Measurements from ENCODE around the gene VAMP5.
A peak's percentile ranks its signal among the peaks of the same experiment; 100 is the strongest.
"Not testable (repeated sequence)": the region's sequence is repeated elsewhere in the genome, so short reads cannot be mapped to it uniquely, and the experiment has no call there.

The VAMP5 gene

GRCh38 chr2:85578243-85579180 lies 5.7 kb upstream of the VAMP5 start:
- DNase-seq, result peak in 10 of 42 donors; percentile 6 to 59 (median 37)
- intact Hi-C loops (cut with DNase I), result no loop called here

DNA sequence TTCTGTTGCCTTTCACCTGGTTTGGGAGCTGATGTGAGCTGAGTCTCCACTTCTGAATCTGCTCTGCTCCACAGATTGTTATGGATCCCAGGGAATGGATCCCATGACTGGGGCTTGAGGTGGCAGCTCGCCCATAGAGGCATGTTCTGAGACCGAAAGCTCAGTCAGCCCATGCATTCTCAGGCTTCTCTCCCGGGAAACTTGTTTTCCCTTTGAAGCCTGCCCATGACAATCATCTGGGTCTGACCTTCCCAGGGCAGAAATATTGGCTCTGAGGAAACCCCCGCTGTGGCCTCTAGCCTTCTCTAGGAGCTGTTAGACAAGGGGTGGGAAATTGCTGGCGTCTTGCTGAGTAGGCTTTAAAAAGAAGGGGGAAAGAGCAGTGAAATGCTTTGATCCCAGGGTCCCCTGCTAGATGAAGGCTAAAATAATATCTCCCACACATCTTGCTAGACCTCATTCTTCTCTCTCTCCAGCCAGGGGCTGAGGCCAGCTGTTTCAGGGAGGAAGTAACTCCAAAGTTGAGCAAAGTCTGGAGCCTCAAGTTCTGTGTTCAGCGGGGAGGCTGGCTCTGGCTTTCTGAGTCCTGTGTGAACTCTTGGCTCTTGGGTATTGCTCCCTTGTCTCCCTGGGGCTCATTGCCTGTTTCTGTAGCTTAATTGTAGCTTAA lies 4.8 kb upstream of the VAMP5 start:
- DNase-seq, result peak in 2 of 42 donors; percentile 26 to 31
- intact Hi-C loops (cut with DNase I), result no loop called here

DNA sequence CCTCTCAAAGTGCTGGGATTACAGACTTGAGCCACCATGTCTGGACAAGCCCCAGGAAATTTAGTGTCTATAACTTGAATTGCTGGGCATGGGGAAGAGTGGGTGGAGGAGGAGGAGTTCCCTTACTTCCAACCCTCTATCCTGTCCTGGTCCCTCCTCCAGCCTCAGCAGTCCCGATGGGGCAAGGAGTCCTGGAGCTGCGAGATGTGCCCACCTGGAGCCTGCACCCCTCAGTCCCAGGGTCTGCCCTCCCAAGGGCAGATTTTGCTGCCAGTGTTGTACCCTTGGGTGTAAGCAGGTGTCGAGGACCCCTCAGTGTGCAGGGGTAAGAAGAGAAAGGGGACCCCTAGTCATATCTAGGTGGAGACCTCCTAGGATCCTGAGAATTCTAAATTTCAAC lies 4.0 kb upstream of the VAMP5 start:
- intact Hi-C loops (cut with DNase I), result no loop called here
- no peak for DNase-seq

DNA sequence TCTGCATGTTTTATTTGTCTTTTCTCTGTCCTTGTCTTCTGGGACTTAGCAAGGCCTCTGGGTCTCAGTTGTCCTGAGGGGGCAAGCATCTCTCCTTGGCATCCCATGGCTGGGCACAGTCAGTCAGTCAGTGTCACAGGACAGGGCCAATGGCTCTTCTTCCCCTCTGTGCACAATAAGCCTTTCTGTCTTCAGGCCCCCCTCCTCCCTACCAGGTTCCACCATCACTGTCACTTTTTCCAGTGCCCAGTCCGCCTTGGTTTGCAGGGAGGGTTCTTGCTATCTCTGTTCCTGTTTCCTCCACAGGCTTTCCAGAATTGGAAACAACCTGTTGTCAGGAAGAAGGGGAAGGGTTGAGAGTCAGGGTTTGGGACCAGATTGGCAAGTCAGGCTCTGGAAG lies 1.7 kb upstream of the VAMP5 start:
- intact Hi-C loops (cut with DNase I), result no loop called here
- DNase-seq, result peak in 17 of 42 donors; percentile 22 to 75 (median 48)

GRCh38 chr2:85583667-85584353 lies 421 bp upstream of the VAMP5 start:
- intact Hi-C loops (cut with DNase I), result no loop called here
- no peak for DNase-seq

DNA sequence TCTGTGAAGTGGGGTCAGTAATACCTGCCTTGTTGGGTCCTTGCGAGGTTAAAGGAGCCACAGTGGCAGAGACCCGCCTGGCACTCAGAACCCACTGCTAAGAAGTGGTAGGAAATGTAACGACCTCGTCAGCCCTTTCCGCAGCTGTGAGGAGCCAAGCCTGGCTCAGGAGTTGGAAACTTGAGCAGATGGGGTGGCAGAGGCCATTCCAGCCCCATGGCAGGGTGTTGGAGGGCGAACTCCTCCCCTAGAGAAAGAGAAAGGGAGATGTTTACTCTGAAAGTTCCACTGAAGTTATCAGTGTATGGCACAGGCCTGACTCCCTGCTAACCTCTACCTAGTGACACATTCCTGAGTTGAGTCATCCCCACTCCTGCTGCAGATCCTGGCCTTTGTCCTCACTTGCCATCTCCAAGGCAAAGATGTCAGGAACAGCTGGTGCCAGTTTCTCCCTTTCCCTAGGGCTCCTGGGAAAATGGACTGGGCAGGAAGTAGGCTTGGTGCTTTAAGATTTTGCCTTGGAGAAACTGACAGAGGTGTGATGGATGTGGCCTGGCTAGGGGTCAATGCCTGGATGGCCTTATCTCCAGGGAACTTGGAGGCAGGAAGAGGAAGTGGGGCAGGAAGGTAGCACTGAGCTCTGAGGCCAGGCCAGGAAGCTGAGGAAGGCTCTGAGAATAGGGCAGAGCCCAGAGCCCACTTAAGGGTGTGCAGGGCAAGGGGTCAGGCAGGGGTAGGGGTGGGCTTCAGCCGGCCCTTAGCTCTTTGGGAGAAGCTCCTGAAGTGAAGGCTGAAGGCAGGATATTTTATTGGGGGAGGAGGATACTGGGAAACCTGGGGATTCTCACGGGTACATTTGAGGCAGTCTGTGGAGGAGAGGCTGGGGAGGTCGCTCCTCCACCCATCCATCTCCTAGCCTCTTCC lies 888 bp downstream of the VAMP5 start:
- intact Hi-C loops (cut with DNase I), result no loop called here
- no peak for DNase-seq

DNA sequence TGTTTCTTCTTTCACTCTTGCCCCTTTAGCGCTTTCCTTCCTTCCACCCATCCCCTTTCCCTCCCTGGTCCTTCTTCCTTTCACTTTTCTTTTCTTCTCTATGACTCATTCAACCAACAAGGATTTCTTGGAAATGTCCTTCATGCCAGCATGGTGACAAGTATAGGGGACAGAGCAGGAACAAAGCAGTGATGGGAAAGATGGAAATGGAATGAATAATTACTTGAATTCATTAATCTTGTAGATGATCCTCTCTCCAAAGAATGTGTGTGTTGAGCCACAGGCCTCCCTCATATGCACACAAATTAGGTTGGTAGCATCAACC lies 1.5 kb downstream of the VAMP5 start:
- intact Hi-C loops (cut with DNase I), result no loop called here
- no peak for DNase-seq

DNA sequence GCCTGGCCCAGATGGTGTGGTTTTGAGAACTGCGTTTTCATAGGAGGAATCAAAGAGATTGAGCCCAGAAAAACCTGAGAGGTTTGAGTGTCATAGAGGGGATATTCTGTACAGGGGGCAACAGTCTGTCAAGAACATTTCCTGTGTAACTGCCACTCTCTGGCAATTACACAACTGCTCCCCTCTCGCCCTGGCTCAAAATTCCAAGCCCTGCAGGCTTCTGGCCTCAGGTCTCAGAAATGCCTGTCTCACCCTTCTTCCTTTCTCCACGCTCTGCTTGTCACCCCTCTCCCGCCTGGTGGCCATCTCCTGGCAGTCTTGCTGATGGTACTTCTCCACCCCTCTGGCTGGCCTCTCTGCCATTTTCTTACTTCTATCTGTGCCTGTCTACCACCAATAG lies 4.0 kb downstream of the VAMP5 start:
- intact Hi-C loops (cut with DNase I), result no loop called here
- no peak for DNase-seq

- intact Hi-C loops (cut with DNase I), result no loop called here
- no peak for DNase-seq
These were observed 4.4 kb downstream of the VAMP5 start for GRCh38 chr2:85588645-85589044.

DNA sequence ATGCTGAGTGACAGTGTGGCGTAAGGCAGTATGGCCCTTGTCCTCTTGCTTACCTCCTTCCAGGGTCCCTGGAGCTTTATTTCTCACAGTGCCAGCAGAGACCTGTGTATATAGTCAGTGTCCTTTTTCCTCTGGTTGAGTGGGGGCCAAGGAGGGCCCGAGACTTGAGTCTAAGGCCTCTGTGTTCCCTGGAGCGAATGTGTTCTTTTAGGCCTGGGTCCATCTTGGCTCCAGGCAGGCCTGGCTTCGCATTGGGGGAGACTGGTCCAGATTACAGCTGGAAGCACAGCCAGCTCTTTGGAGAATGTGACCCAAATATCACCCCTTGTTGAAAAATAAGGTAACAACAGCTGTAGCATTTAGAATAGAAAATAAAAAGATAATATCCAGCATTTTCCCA lies 5.0 kb downstream of the VAMP5 start:
- intact Hi-C loops (cut with DNase I), result no loop called here
- DNase-seq, result peak in 3 of 42 donors; percentile 33 to 45 (median 42)

DNA sequence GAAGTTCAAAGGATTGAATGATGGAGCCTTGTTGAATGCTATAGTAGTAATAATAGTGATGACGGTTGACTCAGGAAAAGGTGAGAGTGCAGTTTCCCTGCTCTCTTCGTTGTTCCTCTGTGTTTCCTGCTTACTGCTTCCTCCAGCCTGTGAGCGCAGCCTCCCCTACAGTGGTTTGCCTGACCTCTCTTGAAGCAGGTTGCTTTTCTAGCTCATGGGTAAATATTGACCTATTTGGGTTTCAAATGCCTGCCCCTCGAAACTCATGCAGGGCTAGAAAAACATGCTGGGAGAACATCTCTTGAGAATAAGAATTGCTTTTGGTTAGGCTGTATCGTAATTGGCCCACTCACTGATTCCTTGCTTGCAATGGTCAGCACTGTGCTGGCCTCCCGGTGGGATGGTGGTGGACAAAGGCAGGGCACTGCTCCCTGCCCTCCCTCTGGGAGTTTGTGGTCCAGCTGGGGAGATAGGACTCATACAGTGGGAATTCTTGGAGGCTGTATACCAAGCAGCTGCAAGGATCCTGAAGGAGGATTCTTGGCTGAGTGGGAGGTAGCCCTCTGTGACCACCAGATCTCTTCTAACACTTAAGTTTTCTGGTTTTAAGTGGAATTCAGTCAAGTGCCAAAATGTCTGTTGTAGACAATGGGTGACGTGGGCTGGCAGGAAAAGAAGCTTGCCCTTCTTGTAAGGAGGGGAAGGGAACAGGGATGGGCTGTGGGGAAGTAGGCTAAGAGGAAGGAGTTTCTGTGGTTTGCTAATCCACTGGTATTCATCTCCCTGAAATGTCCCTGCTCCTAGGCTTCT lies 6.0 kb downstream of the VAMP5 start:
- peak in 2 of 42 donors; percentile 11 to 41 for DNase-seq
- intact Hi-C loops (cut with DNase I), result no loop called here

- no peak for DNase-seq
- intact Hi-C loops (cut with DNase I), result no loop called here
These were observed 6.7 kb downstream of the VAMP5 start for GRCh38 chr2:85590950-85591349.

- DNase-seq, result no peak
- intact Hi-C loops (cut with DNase I), result no loop called here
These were observed 7.3 kb downstream of the VAMP5 start for GRCh38 chr2:85591563-85591962.

DNA sequence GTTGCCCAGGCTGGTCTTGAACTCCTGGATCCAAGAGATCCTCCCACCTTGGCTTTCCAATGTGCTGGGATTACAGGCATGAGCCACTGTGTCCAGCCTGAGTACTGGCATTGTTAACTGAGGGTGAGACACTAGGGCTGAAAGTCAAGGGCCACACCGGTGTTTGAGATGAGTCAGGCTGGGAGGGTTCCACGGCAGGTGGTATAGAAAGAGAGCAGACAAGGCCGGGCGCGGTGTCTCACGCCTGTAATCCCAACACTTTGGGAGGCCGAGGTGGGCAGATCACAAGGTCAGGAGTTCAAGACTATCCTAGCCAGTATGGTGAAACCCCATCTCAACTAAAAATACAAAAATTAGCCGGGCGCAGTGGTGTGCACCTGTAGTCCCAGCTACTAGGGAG lies 8.1 kb downstream of the VAMP5 start:
- DNase-seq; intact Hi-C loops (cut with DNase I): not testable (repeated sequence)

DNA sequence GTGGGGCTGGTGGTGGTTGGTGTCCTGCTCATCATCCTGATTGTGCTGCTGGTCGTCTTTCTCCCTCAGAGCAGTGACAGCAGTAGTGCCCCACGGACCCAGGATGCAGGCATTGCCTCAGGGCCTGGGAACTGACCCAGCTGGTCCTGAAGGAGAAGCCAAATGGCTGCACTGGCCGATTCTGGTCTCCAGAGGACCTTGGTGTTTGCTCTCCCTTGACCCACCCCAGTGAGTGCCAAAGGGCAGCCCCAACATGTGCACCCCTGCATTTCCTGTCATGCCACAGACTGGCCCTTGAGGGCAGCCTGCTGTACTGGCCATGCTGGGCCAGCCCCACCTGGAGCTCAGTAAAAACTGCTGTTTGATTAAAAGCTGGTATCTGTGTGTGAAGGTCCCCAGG lies 8.8 kb downstream of the VAMP5 start:
- intact Hi-C loops (cut with DNase I), result no loop called here
- no peak for DNase-seq

DNA sequence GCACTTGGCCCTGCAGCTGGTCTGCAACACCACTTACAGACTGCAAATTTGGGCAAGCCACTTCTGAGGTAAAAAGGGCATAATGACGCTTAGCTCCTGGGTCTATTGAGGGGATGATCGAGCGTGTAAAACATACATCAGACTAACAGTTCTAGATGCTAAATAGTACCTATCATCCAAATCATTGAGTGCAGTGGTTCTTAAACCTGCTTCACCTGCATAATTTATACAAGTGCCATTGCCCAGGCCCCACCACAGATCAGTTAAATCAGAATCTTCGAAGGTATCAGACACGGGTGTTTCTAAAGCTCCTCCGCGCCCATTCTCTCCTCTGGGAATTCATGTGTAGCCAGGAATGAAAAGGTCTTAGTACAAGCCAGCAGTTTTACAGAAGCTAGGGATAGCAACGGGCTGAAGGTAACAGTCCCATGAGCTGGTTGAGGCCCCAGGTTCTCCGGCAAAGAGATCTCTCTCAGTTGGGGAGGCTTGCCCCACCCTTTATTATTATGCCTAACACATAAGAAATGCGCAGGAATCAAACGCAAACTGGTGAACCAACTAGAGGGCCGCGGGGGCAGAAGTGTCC lies 10.6 kb downstream of the VAMP5 start:
- intact Hi-C loops (cut with DNase I), result loop anchor here (5.0 kb wide), 1 partner anchor 33 kb away; the partner anchor contains the start of gene GGCX
- no peak for DNase-seq

- intact Hi-C loops (cut with DNase I), result loop anchor here (5.0 kb wide), 1 partner anchor 33 kb away; the partner anchor contains the start of gene GGCX
- DNase-seq, result peak; percentile 94 to 100 (median 99)
These were observed 11.2 kb downstream of the VAMP5 start, which contains the start of gene RNF181 for GRCh38 chr2:85595301-85596025. RNF181 (plus strand) TSS chr2:85595745; CDS start chr2:85595764, 19 bp downstream.
